Smooth muscle cell (in vitro differentiated cells): Measurements from ENCODE around the gene BEGAIN. TPM values are rescaled to one million over a fixed set of nuclear protein-coding genes. Genes with fewer than 3 reads are reported as not detected.

ENCODE experiments used
- DNase-seq: peaks from one replicate; lab custom pipeline; 2025; ENCODE audit not compliant: unreplicated experiment; lab: John Stamatoyannopoulos, UW
- H2AFZ ChIP-seq: fragments of 200-600 bp; sonication (generic); 2 replicates; pipeline ENCODE4 v1.6.0; 2016; ENCODE audit warnings: antibody characterized with exemption, low read depth, mild to moderate bottlenecking
- H3F3A ChIP-seq: fragments of 200-600 bp; sonication (generic); 2 replicates; pipeline ENCODE4 v1.6.0; 2017; ENCODE audit warnings: antibody characterized with exemption, low read depth
- H3K27ac ChIP-seq: fragments of 200-600 bp; sonication (generic); 2 replicates; pipeline ENCODE4 v1.5.1; 2016; ENCODE audit warnings: low read depth, mild to moderate bottlenecking
- H3K27me3 ChIP-seq: fragments of 200-600 bp; sonication (generic); 2 replicates; pipeline ENCODE4 v1.6.1; 2016; ENCODE audit warnings: low read depth, mild to moderate bottlenecking
- H3K36me3 ChIP-seq: fragments of 200-600 bp; sonication (generic); 2 replicates; pipeline ENCODE4 v1.5.1; 2016; ENCODE audit warnings: low read depth
- H3K4me1 ChIP-seq: fragments of 200-600 bp; sonication (generic); 2 replicates; pipeline ENCODE4 v1.5.1; 2016; ENCODE audit warnings: low read depth
- H3K4me2 ChIP-seq: fragments of 200-600 bp; sonication (generic); 2 replicates; pipeline ENCODE4 v1.6.0; 2016; ENCODE audit warnings: mild to moderate bottlenecking
- H3K4me3 ChIP-seq: fragments of 200-600 bp; sonication (generic); 2 replicates; pipeline ENCODE4 v1.5.1; 2016; ENCODE audit warnings: mild to moderate bottlenecking
- H3K79me2 ChIP-seq: fragments of 200-600 bp; sonication (generic); 2 replicates; pipeline ENCODE4 v1.6.0; 2016; ENCODE audit warnings: low read depth, mild to moderate bottlenecking
- H3K9ac ChIP-seq: fragments of 200-600 bp; sonication (generic); 2 replicates; pipeline ENCODE4 v1.6.0; 2016; ENCODE audit warnings: low read depth
- H3K9me3 ChIP-seq: fragments of 200-600 bp; sonication (generic); replicated peaks from 2 replicates; pipeline ENCODE4 v1.5.1; 2016; ENCODE audit warnings: low read depth
- H4K20me1 ChIP-seq: fragments of 200-600 bp; sonication (generic); 2 replicates; pipeline ENCODE4 v1.6.0; 2016; ENCODE audit warnings: low read depth
- CTCF ChIP-seq: fragments of 200-600 bp; sonication (generic); IDR thresholded peaks from 2 replicates; pipeline ENCODE4 v1.5.1; 2017; ENCODE audit warnings: borderline replicate concordance, mild to moderate bottlenecking, antibody characterized with exemption; ENCODE audit not compliant: insufficient read depth, poor library complexity, severe bottlenecking
- WGBS: methylation state at CpG from one replicate; pipeline ENCODE4 v1.1.7; 2016; ENCODE audit warnings: low lambda C conversion rate; 5-methylcytosine and 5-hydroxymethylcytosine counted together
- polyA plus RNA-seq: library from polyadenylated mRNA; unstranded; fragments of >200 nt; fragmentation: Nextera tagmentation; extraction: Ambion mirVana; gene quantifications from 2 replicates; pipeline ENCODE4 v1.2.1, GENCODE V29; 2016
- total RNA-seq: library from RNA; depleted of rRNA; stranded (reverse); fragments of >200 nt; gene quantifications from 2 replicates; pipeline ENCODE4 v1.2.3, GENCODE V29; 2014

The BEGAIN gene
- total and polyA plus RNA-seq, 2 experiments from 2014 or later = 4.7 to 11.7 TPM

- H3K79me2 ChIP-seq = no peaks in the 10 kb centered on the region
- H3F3A ChIP-seq = no peaks in the 10 kb centered on the region
- no peak overlapping the region for H2AFZ ChIP-seq
- DNase-seq = no peak
- H3K4me1 ChIP-seq = peaks cover 7% of the 10 kb centered on the region
- no peaks in the 10 kb centered on the region for H3K9me3 ChIP-seq
- no peak overlapping the region for H3K4me3 ChIP-seq
- no peaks in the 10 kb centered on the region for H3K27me3 ChIP-seq
- H3K36me3 ChIP-seq = no peaks in the 10 kb centered on the region
- no peak overlapping the region for H3K27ac ChIP-seq
- WGBS = 99% methylated on average over 11 of the region's 11 CpGs
- H3K4me2 ChIP-seq = no peak overlapping the region
- no peak overlapping the region for H3K9ac ChIP-seq
- H4K20me1 ChIP-seq = no peaks in the 10 kb centered on the region
- no peak for TF ChIP-seq CTCF
Observed at GRCh38 chr14:100525615-100526014, 61.6 kb downstream of the BEGAIN start.

GRCh38 chr14:100524933-100525243, 62.3 kb downstream of the BEGAIN start:
- DNase-seq = no peak
- WGBS = 46% methylated on average over 8 of the region's 8 CpGs
- peaks cover 7% of the 10 kb centered on the region for H3K4me1 ChIP-seq

GRCh38 chr14:100524233-100524932, 62.8 kb downstream of the BEGAIN start:
- no peak for DNase-seq

More at GRCh38 chr14:100524933-100525243, 62.3 kb downstream of the BEGAIN start:
- Histone ChIP-seq H3K9ac (no peak overlapping the region), H3K4me3 (no peak overlapping the region), H3K36me3 (no peaks in the 10 kb centered on the region), H3K4me2 (no peak overlapping the region), H3K9me3 (no peaks in the 10 kb centered on the region), H3F3A (no peaks in the 10 kb centered on the region), H3K27me3 (no peaks in the 10 kb centered on the region), H3K27ac (no peak overlapping the region), H2AFZ (no peak overlapping the region), H4K20me1 (no peaks in the 10 kb centered on the region), H3K79me2 (no peaks in the 10 kb centered on the region)
- TF ChIP-seq CTCF = peak; percentile 48

More at GRCh38 chr14:100524233-100524932, 62.8 kb downstream of the BEGAIN start:
- 82% methylated on average over 12 of the region's 12 CpGs for WGBS
- Histone ChIP-seq H4K20me1 (no peaks in the 10 kb centered on the region), H3K4me3 (no peak overlapping the region), H2AFZ (no peak overlapping the region), H3F3A (no peaks in the 10 kb centered on the region), H3K4me1 (peaks cover 7% of the 10 kb centered on the region), H3K9me3 (no peaks in the 10 kb centered on the region), H3K79me2 (no peaks in the 10 kb centered on the region), H3K4me2 (no peak overlapping the region), H3K27me3 (no peaks in the 10 kb centered on the region), H3K27ac (no peak overlapping the region), H3K36me3 (no peaks in the 10 kb centered on the region), H3K9ac (no peak overlapping the region)
- TF ChIP-seq CTCF = no peak
